Lower leg skin (tissue), 3 donors: Measurements from ENCODE around the gene METTL8.

Experiments used
- POLR2A ChIP-seq, 2 donors: fragments of 450-650 bp; IDR thresholded peaks; one replicate each; pipeline ENCODE4 v1.6.1; 2016 to 2017; ENCODE audit warnings: antibody characterized with exemption in 2 of 2, mild to moderate bottlenecking in 1 of 2, moderate library complexity in 1 of 2
- TF ChIP-seq, protein P1 (sequence below), 3 donors: fragments of 450-650 bp; IDR thresholded peaks; one replicate each; pipeline ENCODE4 v1.5.1; 2016; ENCODE audit warnings: antibody characterized with exemption in 3 of 3, mild to moderate bottlenecking in 3 of 3, moderate library complexity in 2 of 3

DNA sequence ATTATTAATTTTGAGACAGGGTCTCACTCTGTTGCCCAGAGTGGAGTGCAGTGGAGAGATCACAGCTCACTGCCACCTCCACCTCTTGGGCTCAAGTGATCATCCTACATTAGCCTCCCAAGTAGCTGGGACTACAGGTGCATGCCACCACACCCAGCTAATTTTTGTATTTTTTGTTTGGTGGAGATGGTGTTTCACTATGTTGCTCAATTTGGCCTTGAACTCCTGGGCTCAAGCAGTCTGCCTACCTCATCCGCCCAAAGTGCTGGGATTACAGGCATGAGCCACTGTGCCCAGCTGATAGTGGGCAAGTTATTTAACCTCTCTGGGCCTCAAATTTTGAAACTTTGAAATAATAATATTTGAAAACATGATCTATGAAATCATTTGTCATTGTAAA lies 26.7 kb upstream of the METTL8 start:
- TF ChIP-seq, protein P1, sequence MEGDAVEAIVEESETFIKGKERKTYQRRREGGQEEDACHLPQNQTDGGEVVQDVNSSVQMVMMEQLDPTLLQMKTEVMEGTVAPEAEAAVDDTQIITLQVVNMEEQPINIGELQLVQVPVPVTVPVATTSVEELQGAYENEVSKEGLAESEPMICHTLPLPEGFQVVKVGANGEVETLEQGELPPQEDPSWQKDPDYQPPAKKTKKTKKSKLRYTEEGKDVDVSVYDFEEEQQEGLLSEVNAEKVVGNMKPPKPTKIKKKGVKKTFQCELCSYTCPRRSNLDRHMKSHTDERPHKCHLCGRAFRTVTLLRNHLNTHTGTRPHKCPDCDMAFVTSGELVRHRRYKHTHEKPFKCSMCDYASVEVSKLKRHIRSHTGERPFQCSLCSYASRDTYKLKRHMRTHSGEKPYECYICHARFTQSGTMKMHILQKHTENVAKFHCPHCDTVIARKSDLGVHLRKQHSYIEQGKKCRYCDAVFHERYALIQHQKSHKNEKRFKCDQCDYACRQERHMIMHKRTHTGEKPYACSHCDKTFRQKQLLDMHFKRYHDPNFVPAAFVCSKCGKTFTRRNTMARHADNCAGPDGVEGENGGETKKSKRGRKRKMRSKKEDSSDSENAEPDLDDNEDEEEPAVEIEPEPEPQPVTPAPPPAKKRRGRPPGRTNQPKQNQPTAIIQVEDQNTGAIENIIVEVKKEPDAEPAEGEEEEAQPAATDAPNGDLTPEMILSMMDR (IDR thresholded peaks at IDR 0.05): no peak
- TF ChIP-seq POLR2A (IDR thresholded peaks at IDR 0.05): no peak
